Measurements from ENCODE around the gene DCP1B. TPM values are rescaled to one million over a fixed set of nuclear protein-coding genes. Genes with fewer than 3 reads are reported as not detected.
A peak's percentile ranks its signal among the peaks of the same experiment; 100 is the strongest.

The DCP1B gene
- total RNA-seq, 2 donors from 2014 or later, result 9.7 to 10.5 TPM

GRCh38 chr12:2034633-2035430 lies 30.6 kb upstream of the DCP1B start:
- Mint-ChIP-seq H3K36me3 (ENCODE audit: low read depth) (peaks cover 7% of the 10 kb centered on the region), H3K4me1 (peaks cover 11% of the 10 kb centered on the region), H3K27me3 (peaks cover 78% of the 10 kb centered on the region), H3K4me3 (peak overlapping the region; percentile 87), H3K27ac (peak overlapping the region; percentile 73)
- DNase-seq (peak; percentile 77 to 87 (median 85)), ATAC-seq (peak; percentile 99)
- no peaks in the 10 kb centered on the region for H3K9me3 ChIP-seq (ENCODE audit: control insufficient read depth, low read length, poor library complexity, severe bottlenecking)

DNA sequence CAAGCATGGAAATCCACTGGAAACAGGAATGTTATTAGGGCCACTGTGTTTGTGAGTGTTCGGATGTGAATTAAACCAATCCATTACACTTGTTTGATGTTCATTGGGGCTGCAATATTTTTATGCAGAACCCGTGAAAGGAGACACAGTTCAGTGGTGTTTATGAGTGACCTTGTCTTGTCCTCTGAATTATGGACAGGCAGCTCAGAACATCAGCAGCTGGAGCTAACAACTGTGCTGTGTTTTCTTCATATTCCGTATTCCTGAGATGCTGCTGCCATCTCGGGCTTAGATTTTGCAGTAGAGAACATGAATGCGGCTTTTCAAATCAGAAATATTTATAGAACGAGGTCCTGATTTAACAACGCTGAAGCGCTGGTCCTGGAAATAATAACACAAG lies 28.2 kb upstream of the DCP1B start:
- no peak for ATAC-seq
- Mint-ChIP-seq H3K36me3 (ENCODE audit: low read depth) (peaks cover 7% of the 10 kb centered on the region), H3K27me3 (peaks cover 62% of the 10 kb centered on the region), H3K27ac (no peak overlapping the region), H3K4me3 (no peak overlapping the region), H3K4me1 (peaks cover 8% of the 10 kb centered on the region)
- no peaks in the 10 kb centered on the region for H3K9me3 ChIP-seq (ENCODE audit: control insufficient read depth, low read length, poor library complexity, severe bottlenecking)
- DNase-seq, result no peak

DNA sequence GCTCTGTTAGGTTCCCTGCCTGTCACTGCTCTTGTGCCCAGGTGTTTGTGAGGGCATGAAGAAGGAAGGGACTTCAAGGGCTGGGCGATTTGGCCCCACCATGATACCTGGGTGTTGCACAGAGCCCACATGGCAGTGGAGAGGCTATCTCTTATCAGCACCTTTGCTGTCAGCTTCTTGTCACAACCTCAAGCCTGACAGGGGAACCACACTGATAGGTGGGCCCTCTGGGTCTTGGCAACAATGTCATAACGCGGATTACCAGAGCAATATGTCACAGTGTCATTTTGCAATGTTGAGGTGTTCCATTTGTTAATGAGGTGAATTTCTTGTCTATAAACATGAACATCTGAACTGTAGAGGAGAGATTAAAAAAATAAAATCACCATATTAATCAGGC lies 25.6 kb upstream of the DCP1B start:
- H3K9me3 ChIP-seq (ENCODE audit: control insufficient read depth, low read length, poor library complexity, severe bottlenecking), result no peaks in the 10 kb centered on the region
- peaks cover 4% of the 10 kb centered on the region for H3K4me1 Mint-ChIP-seq
- no peak overlapping the region for H3K4me3 Mint-ChIP-seq
- ATAC-seq (no peak), DNase-seq (no peak)
- H3K36me3 Mint-ChIP-seq (ENCODE audit: low read depth), result peaks cover 5% of the 10 kb centered on the region
- H3K27ac Mint-ChIP-seq, result peak overlapping the region; percentile 24
- peaks cover 40% of the 10 kb centered on the region for H3K27me3 Mint-ChIP-seq

- no peaks in the 10 kb centered on the region for H3K9me3 ChIP-seq (ENCODE audit: control insufficient read depth, low read length, poor library complexity, severe bottlenecking)
- no peak overlapping the region for H3K27ac Mint-ChIP-seq
- no peaks in the 10 kb centered on the region for H3K4me1 Mint-ChIP-seq
- ATAC-seq (no peak), DNase-seq (no peak)
- peaks cover 36% of the 10 kb centered on the region for H3K27me3 Mint-ChIP-seq
- H3K4me3 Mint-ChIP-seq, result no peak overlapping the region
- peaks cover 2% of the 10 kb centered on the region for H3K36me3 Mint-ChIP-seq (ENCODE audit: low read depth)
Measured at GRCh38 chr12:2027351-2027750, 23.1 kb upstream of the DCP1B start.

DNA sequence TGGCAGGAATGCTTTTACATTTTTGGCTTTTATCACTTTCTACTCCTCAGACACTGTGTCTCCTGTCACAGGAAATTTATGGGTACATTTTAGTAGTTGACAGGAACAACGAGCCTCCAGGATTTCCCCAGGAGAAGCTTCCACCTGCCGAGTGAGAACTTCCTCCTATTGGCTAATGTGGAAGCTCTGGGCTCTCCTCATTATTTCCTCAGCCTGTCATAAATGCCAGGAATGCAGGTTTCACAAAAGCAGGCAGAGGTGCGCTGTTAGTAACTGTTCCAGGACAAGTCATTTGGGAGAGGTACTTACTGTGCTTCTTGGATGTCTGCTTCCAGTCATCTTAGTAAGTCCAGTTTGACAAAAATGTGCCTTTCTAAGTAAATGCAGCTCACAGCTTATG lies 19.1 kb upstream of the DCP1B start:
- no peak overlapping the region for H3K4me3 Mint-ChIP-seq
- peaks cover 8% of the 10 kb centered on the region for H3K36me3 Mint-ChIP-seq (ENCODE audit: low read depth)
- H3K27ac Mint-ChIP-seq, result no peak overlapping the region
- H3K9me3 ChIP-seq (ENCODE audit: control insufficient read depth, low read length, poor library complexity, severe bottlenecking), result no peaks in the 10 kb centered on the region
- ATAC-seq, result no peak
- peaks cover 43% of the 10 kb centered on the region for H3K27me3 Mint-ChIP-seq
- no peak for DNase-seq
- H3K4me1 Mint-ChIP-seq, result peaks cover 3% of the 10 kb centered on the region

- no peak for DNase-seq
- H3K27ac Mint-ChIP-seq, result no peak overlapping the region
- no peak overlapping the region for H3K4me3 Mint-ChIP-seq
- H3K36me3 Mint-ChIP-seq (ENCODE audit: low read depth), result peaks cover 8% of the 10 kb centered on the region
- H3K4me1 Mint-ChIP-seq, result peaks cover 10% of the 10 kb centered on the region
- H3K27me3 Mint-ChIP-seq, result peaks cover 61% of the 10 kb centered on the region
- H3K9me3 ChIP-seq (ENCODE audit: control insufficient read depth, low read length, poor library complexity, severe bottlenecking), result no peaks in the 10 kb centered on the region
- no peak for ATAC-seq
Measured at GRCh38 chr12:2020511-2020910, 16.3 kb upstream of the DCP1B start.

DNA sequence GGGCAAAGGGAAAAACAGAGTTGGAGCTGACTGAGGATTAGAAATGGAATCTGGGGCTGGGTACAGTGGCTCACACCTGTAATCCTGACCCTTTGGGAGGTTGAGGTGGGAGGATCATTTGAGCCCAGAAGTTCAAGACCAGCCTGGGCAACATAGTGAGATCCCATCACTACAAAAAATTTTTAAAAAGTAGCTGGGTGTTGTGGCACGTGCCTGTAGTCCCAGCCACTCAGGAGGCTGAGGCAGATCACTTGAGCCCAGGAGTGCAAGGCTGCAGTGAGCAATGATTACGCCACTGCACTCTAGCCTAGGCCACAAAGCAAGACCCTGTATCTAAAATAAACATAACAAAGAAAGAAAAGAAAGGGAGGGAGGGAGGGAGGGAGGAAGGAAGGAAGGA lies 14.9 kb upstream of the DCP1B start:
- Mint-ChIP-seq H3K27me3 (peaks cover 55% of the 10 kb centered on the region), H3K4me1 (peaks cover 10% of the 10 kb centered on the region), H3K27ac (peak overlapping the region; percentile 39), H3K36me3 (ENCODE audit: low read depth) (peaks cover 6% of the 10 kb centered on the region), H3K4me3 (no peak overlapping the region)
- H3K9me3 ChIP-seq (ENCODE audit: control insufficient read depth, low read length, poor library complexity, severe bottlenecking), result no peaks in the 10 kb centered on the region
- ATAC-seq, result no peak
- DNase-seq, result no peak

DNA sequence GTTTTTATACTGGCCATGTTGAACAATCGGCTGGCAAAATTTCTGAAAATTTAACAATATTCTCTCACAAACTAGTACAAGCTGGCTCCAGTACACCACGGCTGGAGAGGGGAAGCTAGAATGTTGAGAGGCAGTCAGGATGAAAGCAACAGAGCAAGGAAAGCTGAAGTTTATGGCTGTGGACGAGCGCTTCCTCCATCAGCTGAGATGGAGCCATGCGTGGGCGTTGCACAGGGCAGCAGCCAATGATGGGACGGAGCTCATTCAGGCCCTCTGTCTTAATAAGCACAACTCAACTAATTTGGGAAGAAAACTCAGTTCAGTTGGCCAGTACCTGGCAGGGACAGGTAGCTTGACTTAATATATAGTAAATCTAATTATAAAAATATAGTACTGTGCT lies 14.1 kb upstream of the DCP1B start:
- DNase-seq, result no peak
- H3K9me3 ChIP-seq (ENCODE audit: control insufficient read depth, low read length, poor library complexity, severe bottlenecking), result no peaks in the 10 kb centered on the region
- peaks cover 51% of the 10 kb centered on the region for H3K27me3 Mint-ChIP-seq
- no peak overlapping the region for H3K4me3 Mint-ChIP-seq
- peak overlapping the region; percentile 39 for H3K27ac Mint-ChIP-seq
- H3K4me1 Mint-ChIP-seq, result peaks cover 10% of the 10 kb centered on the region
- H3K36me3 Mint-ChIP-seq (ENCODE audit: low read depth), result peaks cover 6% of the 10 kb centered on the region
- no peak for ATAC-seq

DNA sequence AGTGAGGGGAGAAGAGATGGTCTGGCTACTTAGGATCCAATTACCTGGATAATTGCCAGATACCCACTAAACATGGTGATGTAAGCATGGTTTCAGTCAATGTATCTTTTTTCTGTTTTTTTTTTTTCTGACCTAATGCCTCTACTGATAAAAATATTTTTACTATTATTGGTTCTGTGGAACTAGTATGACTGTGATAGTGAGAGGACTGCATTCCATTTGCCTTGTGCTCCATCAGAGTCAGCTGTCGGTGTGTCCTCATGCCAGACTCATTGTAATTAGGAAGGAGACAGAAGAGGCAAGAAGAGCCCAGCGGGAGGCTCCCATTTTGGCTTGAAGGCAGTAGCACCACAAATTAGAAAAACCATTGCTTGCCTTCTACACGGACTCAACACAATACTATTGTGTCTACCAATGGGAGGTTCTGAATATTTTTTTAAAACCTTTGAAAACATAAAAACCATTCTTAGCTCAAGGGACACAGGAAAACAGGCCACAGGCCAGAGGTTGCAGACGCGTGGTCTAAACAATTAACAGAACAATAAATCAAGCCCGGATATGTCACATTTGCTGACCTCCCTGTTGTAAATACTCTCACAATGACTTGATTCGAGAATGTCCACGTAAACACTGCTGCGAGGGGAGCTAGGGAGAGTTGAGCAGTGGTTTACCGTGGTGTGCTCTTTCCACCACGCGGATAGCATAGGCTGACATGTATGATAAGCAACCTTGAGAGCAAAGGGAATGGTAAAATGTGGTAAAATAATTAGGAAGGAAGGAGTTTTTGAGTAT lies 13.5 kb upstream of the DCP1B start:
- Mint-ChIP-seq H3K27ac (peak overlapping the region; percentile 39), H3K4me1 (peaks cover 10% of the 10 kb centered on the region), H3K27me3 (peaks cover 51% of the 10 kb centered on the region), H3K4me3 (no peak overlapping the region), H3K36me3 (ENCODE audit: low read depth) (peaks cover 6% of the 10 kb centered on the region)
- H3K9me3 ChIP-seq (ENCODE audit: control insufficient read depth, low read length, poor library complexity, severe bottlenecking), result no peaks in the 10 kb centered on the region
- DNase-seq (no peak), ATAC-seq (no peak)

- Mint-ChIP-seq H3K27me3 (peaks cover 44% of the 10 kb centered on the region), H3K36me3 (ENCODE audit: low read depth) (peaks cover 6% of the 10 kb centered on the region), H3K4me1 (peaks cover 10% of the 10 kb centered on the region), H3K4me3 (no peak overlapping the region), H3K27ac (peak overlapping the region; percentile 39)
- ATAC-seq (no peak), DNase-seq (no peak)
- H3K9me3 ChIP-seq (ENCODE audit: control insufficient read depth, low read length, poor library complexity, severe bottlenecking), result no peaks in the 10 kb centered on the region
Measured at GRCh38 chr12:2016862-2017545, 12.7 kb upstream of the DCP1B start.

DNA sequence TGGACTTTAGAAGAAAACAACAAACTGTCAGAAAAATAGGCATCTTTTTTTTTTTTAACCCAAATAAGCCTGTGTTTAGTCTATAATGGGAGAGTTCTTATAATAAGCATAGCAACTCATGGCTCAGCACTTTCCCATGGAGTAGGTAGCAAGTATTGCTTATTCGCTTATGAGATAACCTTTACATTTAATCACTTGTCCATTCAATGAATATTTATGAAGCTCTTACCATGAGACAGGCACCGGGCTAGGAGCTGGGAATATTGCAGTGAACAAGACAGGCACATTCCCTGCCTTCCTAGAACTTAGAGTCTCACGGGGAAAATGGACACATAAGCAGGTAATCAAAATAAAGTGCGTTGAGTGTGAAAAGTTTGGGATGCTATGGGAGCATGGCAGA lies 10.0 kb upstream of the DCP1B start:
- Mint-ChIP-seq H3K36me3 (ENCODE audit: low read depth) (peaks cover 2% of the 10 kb centered on the region), H3K4me1 (peaks cover 10% of the 10 kb centered on the region), H3K4me3 (no peak overlapping the region), H3K27ac (no peak overlapping the region), H3K27me3 (peaks cover 35% of the 10 kb centered on the region)
- DNase-seq, result no peak
- no peak for ATAC-seq
- no peaks in the 10 kb centered on the region for H3K9me3 ChIP-seq (ENCODE audit: control insufficient read depth, low read length, poor library complexity, severe bottlenecking)

GRCh38 chr12:2013527-2014223 lies 9.4 kb upstream of the DCP1B start:
- Mint-ChIP-seq H3K27me3 (peaks cover 29% of the 10 kb centered on the region), H3K27ac (no peak overlapping the region), H3K36me3 (ENCODE audit: low read depth) (no peaks in the 10 kb centered on the region), H3K4me1 (peaks cover 10% of the 10 kb centered on the region), H3K4me3 (no peak overlapping the region)
- no peaks in the 10 kb centered on the region for H3K9me3 ChIP-seq (ENCODE audit: control insufficient read depth, low read length, poor library complexity, severe bottlenecking)
- DNase-seq (no peak), ATAC-seq (no peak)

DNA sequence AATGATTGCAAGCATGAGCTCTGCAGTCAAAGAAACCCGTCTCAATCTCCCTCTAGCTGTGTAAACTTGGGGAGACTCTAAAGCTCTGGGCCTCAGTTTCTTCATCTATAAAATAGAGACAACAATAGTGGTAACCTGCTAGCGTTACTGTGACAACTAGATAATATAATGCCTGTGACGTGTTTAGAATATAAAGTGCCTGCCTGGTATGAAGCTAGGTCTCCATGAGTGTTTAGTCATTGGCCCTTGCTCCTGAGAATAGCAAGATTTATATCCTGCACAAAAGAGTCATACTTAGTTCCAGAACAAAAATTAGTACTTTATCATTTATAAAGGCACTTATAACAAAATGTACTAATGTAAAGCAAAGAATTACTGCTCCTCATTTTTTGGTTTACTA lies 8.8 kb upstream of the DCP1B start:
- ATAC-seq, result no peak
- no peak for DNase-seq
- Mint-ChIP-seq H3K27me3 (peaks cover 23% of the 10 kb centered on the region), H3K4me3 (no peak overlapping the region), H3K36me3 (ENCODE audit: low read depth) (no peaks in the 10 kb centered on the region), H3K27ac (no peak overlapping the region), H3K4me1 (peaks cover 8% of the 10 kb centered on the region)
- H3K9me3 ChIP-seq (ENCODE audit: control insufficient read depth, low read length, poor library complexity, severe bottlenecking), result no peaks in the 10 kb centered on the region
